Measurements from ENCODE around the gene ARHGAP32.

Gene ARHGAP32

DNA sequence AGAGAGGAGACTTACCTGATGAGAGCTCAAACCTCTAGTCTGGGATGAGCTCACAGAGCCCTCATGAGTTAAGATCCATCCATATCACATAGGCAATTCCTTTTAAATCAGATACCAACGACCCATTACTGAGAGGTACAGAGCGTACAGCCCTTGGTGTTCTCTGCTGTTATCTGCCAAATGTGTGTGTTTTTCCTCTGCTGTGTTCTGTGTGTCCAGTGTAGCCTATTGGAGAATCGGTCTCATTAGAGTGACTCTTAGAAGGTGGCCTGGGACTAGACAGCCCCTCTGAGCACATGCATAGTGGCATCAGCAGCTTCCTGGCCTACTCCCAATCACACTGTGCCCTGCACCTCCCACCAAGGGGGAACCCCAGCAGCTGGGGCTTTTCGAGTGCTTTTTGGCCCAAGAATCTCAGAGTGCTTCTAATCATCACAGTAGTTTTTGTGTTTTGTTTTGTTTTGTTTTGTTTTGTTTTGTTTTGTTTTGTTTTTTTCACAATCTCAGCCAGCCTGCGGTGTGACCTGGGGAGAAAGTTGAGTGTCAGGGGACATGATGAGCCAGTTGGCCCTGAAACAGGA, 274.9 kb downstream of the ARHGAP32 start:
- H3K9ac ChIP-seq (ENCODE audit: low read length) = no peak overlapping the region
- H3K27ac ChIP-seq (ENCODE audit: low read depth, low read length) = no peak overlapping the region
- no peaks in the 10 kb centered on the region for H3K4me1 ChIP-seq (ENCODE audit: insufficient read depth, low read length)
- no peaks in the 10 kb centered on the region for H3K36me3 ChIP-seq (ENCODE audit: insufficient read depth, low read length)
- H3K27me3 ChIP-seq (ENCODE audit: control insufficient read depth in 1 of 2, insufficient read depth in 2 of 2, low read length in 2 of 2) = no peaks in the 10 kb centered on the region
- no peaks in the 10 kb centered on the region for H3K9me3 ChIP-seq (ENCODE audit: low read length)
- no peak overlapping the region for H3K4me3 ChIP-seq (ENCODE audit: low read depth in 1 of 2, low read length in 2 of 2)

DNA sequence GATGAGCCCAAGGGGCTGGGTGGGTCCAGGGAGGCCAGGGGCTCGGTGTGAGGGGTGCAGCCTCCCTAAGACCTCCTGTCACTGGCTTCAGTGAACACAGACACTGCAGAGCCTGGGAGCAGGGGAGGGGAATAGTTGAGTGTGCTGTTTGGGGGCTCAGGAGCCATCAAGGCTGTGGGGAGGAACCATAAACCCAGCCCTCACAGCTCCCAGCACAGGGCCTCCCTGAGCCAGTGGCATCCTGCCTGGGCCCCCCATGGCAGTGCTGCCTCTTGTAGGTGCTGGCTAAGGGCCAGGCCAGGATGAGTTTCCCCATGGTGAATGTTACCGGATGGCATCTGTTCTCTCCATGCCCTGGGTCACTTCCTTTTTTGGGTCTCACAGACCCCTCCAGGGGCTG, 275.4 kb downstream of the ARHGAP32 start:
- Histone ChIP-seq H3K9me3 (ENCODE audit: low read length) (no peaks in the 10 kb centered on the region), H3K9ac (ENCODE audit: low read length) (no peak overlapping the region), H3K27me3 (ENCODE audit: control insufficient read depth in 1 of 2, insufficient read depth in 2 of 2, low read length in 2 of 2) (no peaks in the 10 kb centered on the region), H3K4me1 (ENCODE audit: insufficient read depth, low read length) (no peaks in the 10 kb centered on the region), H3K4me3 (ENCODE audit: low read depth in 1 of 2, low read length in 2 of 2) (no peak overlapping the region), H3K36me3 (ENCODE audit: insufficient read depth, low read length) (no peaks in the 10 kb centered on the region), H3K27ac (ENCODE audit: low read depth, low read length) (no peak overlapping the region)

DNA sequence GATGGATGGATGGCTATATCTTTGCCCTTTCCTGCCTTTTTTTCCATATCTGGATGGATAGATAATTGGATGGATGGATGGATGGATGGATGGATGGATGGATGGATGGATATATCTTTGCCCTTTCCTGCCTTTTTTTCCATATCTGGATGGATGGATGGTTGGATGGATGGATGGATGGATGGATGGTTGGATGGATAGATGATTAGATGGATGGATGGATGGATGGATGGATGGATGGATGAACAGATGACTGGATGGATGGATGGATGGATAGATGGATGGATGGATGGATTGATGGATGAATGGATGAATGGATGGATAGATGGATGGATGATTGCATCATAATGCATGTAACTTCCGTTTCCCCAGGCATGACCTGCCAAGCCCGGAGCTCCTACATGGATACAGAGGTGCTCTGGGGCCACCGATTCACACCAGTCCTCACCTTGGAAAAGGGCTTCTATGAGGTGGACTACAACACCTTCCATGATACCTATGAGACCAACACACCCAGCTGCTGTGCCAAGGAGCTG, 276.0 kb downstream of the ARHGAP32 start:
- Histone ChIP-seq H3K4me3 (ENCODE audit: low read depth in 1 of 2, low read length in 2 of 2) (no peak overlapping the region), H3K9me3 (ENCODE audit: low read length) (no peaks in the 10 kb centered on the region), H3K27ac (ENCODE audit: low read depth, low read length) (no peak overlapping the region), H3K9ac (ENCODE audit: low read length) (no peak overlapping the region), H3K27me3 (ENCODE audit: control insufficient read depth in 1 of 2, insufficient read depth in 2 of 2, low read length in 2 of 2) (no peaks in the 10 kb centered on the region), H3K4me1 (ENCODE audit: insufficient read depth, low read length) (no peaks in the 10 kb centered on the region), H3K36me3 (ENCODE audit: insufficient read depth, low read length) (no peaks in the 10 kb centered on the region)

DNA sequence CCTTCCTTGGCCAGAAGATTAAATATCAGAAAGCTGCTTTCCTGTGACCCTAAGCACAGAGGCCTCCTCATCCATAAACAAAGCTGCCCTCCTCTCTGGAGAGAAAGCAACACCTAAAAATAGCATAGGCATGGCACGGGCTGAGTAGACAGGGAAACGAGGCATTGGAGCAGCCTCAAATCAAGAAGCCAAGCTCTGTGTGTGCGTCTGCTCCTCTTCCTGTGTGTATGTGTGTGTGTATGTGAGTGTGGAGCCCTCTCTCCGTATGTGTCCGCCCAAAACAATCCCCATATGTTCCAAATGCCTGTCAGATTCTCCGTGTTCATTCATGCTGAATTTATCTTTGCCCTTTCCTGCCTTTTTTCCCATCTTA, 277.0 kb downstream of the ARHGAP32 start:
- no peak overlapping the region for H3K27ac ChIP-seq (ENCODE audit: low read depth, low read length)

More for the DNA sequence above, 277.0 kb downstream of the ARHGAP32 start:
- Histone ChIP-seq H3K9me3 (ENCODE audit: low read length) (no peaks in the 10 kb centered on the region), H3K36me3 (ENCODE audit: insufficient read depth, low read length) (no peaks in the 10 kb centered on the region), H3K4me1 (ENCODE audit: insufficient read depth, low read length) (no peaks in the 10 kb centered on the region), H3K27me3 (ENCODE audit: control insufficient read depth in 1 of 2, insufficient read depth in 2 of 2, low read length in 2 of 2) (no peaks in the 10 kb centered on the region), H3K4me3 (ENCODE audit: low read depth in 1 of 2, low read length in 2 of 2) (no peak overlapping the region), H3K9ac (ENCODE audit: low read length) (no peak overlapping the region)

Data from muscle layer of colon (tissue), 2 donors.